ENCODE data around the gene GSN. TPM values are rescaled to one million over a fixed set of nuclear protein-coding genes. Genes with fewer than 3 reads are reported as not detected.

GSN gene
- total and polyA plus RNA-seq, 2 of the 13 experiments (the other 11 are each of a cell fraction or from before 2014, with no cell fraction given): 294 to 307 TPM

DNA sequence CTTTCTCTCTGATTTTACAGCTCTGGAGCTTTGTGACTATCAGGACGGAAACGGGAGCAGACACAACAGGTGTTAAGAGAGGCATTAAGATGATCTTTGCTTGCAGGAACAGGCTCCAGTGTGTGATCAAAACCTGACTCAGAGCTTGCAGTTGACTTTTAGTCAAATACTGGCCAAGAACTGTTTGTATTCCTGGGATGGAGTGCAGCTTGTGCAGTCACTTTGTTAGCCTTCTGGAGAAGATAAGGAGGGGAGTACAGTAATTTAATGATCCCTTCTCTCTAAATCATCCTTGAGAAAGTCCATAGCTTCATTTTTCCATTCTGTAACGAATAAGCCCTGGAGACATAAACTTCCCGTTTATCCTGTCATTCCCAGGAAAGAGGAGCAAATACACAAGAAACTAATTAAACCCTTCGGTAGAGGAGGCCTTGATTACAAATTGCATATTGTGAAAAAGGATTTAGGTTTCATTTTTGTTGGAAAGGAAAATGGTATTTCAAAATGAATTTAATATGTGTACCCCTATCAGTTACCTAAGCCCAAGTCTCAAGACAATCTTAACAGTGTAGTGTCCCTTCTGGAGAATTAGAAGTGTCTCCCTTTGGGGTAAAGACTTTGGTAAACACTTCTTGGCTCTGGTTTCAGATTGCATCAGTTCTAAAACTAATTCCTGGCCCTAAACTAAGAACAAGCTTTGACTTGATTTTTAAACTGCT lies 105.2 kb downstream of the GSN start:
- Histone ChIP-seq H3K4me3 (replicated peaks in 1 of 3; ENCODE audit: insufficient read depth in 1 of 3, low read depth in 2 of 3, low read length in 3 of 3) (peak overlapping the region; percentile 23 to 50 (median 38); a peak in 3 of 6 replicates), H2AFZ (ENCODE audit: low read length) (no peak overlapping the region), H3K79me2 (ENCODE audit: insufficient read depth, low read length) (peaks cover 13% of the 10 kb centered on the region), H3K9me3 (ENCODE audit: low read length) (peaks cover 6% of the 10 kb centered on the region), H3K36me3 (replicated peaks in 1 of 2; ENCODE audit: control insufficient read depth in 1 of 2, insufficient read depth in 2 of 2, low read length in 2 of 2) (no peaks in the 10 kb centered on the region), H4K20me1 (ENCODE audit: insufficient read depth, low read length) (no peaks in the 10 kb centered on the region), H3K27ac (ENCODE audit: extremely low read length, insufficient read depth, low read length) (peak overlapping the region; percentile 75), H3K4me2 (ENCODE audit: low read depth, low read length) (peak overlapping the region; percentile 75), H3K27me3 (ENCODE audit: control insufficient read depth in 1 of 2, insufficient read depth in 2 of 2, low read length in 2 of 2) (no peaks in the 10 kb centered on the region), H3K9ac (ENCODE audit: insufficient read depth, low read depth, low read length) (peak overlapping the region; percentile 52), H3K4me1 (ENCODE audit: insufficient read depth, low read length) (peaks cover 55% of the 10 kb centered on the region)
- FAIRE-seq: peak; percentile 93
- intact Hi-C loops (cut with micrococcal nuclease; ENCODE audit: unreplicated experiment): no loop called here
- under 1% methylated on average over 5 of the region's 5 CpGs for WGBS (ENCODE audit: low lambda C conversion rate)
- CTCF ChIA-PET (ENCODE audit: low intra/inter-chr PET ratio, low total read pairs): interaction anchor here (1.2 kb wide), 1 partner anchor 53 kb away, joined by 5 read pairs; no protein-coding TSS in a partner anchor
- POLR2A ChIA-PET: interaction anchor here (0.8 to 1.7 kb wide), 12 partner anchors 8 to 595 kb away, joined by 3 to 6 read pairs (median 4); partner anchors contain the start of gene GSN
- BruUV-seq (replicated peaks): TSS peak; percentile 87
- peak; percentile 51 for ATAC-seq
- in situ Hi-C loops (cut with HindIII; ENCODE audit: extremely low pct_ligation_motif_present, low pct_unique_long_range_greater_than_20kb): loop anchor here (5.0 kb wide), 1 partner anchor 51 kb away; no protein-coding TSS in a partner anchor
- DNase-seq (ENCODE audit: low spot score): peak; percentile 79
- TF ChIP-seq EP300 (IDR thresholded peaks at IDR 0.05; ENCODE audit: low read depth in 2 of 2, low read length in 2 of 2) (peak in 1 of 2 experiments; percentile 37; a peak in 2 of 4 replicates), EP300 (CRISPR knock-in tag; IDR thresholded peaks at IDR 0.05; ENCODE audit: borderline replicate concordance) (no peak), ZNF224 (CRISPR knock-in tag; IDR thresholded peaks at IDR 0.05) (no peak), ZNF3 (CRISPR knock-in tag; IDR thresholded peaks at IDR 0.05) (peak; percentile 78; the same call in 1 of the 2 replicates), MXD4 (CRISPR knock-in tag; IDR thresholded peaks at IDR 0.05) (0 out of 2 replicates have a peak, but pooled peaks have one; percentile 24), HDAC1 (CRISPR knock-in tag; IDR thresholded peaks at IDR 0.05) (peak; percentile 48), HNF4A (CRISPR knock-in tag; IDR thresholded peaks at IDR 0.05) (no peak), KAT7 (CRISPR knock-in tag; IDR thresholded peaks at IDR 0.05; ENCODE audit: borderline replicate concordance) (0 out of 2 replicates have a peak, but pooled peaks have one; percentile 17)
- TF ChIP-seq, protein P1, sequence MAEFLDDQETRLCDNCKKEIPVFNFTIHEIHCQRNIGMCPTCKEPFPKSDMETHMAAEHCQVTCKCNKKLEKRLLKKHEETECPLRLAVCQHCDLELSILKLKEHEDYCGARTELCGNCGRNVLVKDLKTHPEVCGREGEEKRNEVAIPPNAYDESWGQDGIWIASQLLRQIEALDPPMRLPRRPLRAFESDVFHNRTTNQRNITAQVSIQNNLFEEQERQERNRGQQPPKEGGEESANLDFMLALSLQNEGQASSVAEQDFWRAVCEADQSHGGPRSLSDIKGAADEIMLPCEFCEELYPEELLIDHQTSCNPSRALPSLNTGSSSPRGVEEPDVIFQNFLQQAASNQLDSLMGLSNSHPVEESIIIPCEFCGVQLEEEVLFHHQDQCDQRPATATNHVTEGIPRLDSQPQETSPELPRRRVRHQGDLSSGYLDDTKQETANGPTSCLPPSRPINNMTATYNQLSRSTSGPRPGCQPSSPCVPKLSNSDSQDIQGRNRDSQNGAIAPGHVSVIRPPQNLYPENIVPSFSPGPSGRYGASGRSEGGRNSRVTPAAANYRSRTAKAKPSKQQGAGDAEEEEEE (CRISPR knock-in tag; IDR thresholded peaks at IDR 0.05; ENCODE audit: borderline replicate concordance): no peak
- TF ChIP-seq, protein P2, sequence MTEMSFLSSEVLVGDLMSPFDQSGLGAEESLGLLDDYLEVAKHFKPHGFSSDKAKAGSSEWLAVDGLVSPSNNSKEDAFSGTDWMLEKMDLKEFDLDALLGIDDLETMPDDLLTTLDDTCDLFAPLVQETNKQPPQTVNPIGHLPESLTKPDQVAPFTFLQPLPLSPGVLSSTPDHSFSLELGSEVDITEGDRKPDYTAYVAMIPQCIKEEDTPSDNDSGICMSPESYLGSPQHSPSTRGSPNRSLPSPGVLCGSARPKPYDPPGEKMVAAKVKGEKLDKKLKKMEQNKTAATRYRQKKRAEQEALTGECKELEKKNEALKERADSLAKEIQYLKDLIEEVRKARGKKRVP (CRISPR knock-in tag; IDR thresholded peaks at IDR 0.05): peak in 1 of 2 experiments; percentile 24; a peak in 1 of 4 replicates
- TF ChIP-seq, protein P3, sequence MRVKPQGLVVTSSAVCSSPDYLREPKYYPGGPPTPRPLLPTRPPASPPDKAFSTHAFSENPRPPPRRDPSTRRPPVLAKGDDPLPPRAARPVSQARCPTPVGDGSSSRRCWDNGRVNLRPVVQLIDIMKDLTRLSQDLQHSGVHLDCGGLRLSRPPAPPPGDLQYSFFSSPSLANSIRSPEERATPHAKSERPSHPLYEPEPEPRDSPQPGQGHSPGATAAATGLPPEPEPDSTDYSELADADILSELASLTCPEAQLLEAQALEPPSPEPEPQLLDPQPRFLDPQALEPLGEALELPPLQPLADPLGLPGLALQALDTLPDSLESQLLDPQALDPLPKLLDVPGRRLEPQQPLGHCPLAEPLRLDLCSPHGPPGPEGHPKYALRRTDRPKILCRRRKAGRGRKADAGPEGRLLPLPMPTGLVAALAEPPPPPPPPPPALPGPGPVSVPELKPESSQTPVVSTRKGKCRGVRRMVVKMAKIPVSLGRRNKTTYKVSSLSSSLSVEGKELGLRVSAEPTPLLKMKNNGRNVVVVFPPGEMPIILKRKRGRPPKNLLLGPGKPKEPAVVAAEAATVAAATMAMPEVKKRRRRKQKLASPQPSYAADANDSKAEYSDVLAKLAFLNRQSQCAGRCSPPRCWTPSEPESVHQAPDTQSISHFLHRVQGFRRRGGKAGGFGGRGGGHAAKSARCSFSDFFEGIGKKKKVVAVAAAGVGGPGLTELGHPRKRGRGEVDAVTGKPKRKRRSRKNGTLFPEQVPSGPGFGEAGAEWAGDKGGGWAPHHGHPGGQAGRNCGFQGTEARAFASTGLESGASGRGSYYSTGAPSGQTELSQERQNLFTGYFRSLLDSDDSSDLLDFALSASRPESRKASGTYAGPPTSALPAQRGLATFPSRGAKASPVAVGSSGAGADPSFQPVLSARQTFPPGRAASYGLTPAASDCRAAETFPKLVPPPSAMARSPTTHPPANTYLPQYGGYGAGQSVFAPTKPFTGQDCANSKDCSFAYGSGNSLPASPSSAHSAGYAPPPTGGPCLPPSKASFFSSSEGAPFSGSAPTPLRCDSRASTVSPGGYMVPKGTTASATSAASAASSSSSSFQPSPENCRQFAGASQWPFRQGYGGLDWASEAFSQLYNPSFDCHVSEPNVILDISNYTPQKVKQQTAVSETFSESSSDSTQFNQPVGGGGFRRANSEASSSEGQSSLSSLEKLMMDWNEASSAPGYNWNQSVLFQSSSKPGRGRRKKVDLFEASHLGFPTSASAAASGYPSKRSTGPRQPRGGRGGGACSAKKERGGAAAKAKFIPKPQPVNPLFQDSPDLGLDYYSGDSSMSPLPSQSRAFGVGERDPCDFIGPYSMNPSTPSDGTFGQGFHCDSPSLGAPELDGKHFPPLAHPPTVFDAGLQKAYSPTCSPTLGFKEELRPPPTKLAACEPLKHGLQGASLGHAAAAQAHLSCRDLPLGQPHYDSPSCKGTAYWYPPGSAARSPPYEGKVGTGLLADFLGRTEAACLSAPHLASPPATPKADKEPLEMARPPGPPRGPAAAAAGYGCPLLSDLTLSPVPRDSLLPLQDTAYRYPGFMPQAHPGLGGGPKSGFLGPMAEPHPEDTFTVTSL (CRISPR knock-in tag; IDR thresholded peaks at IDR 0.05; ENCODE audit: borderline replicate concordance): peak; percentile 29; the same call in 1 of the 2 replicates
- TF ChIP-seq, protein P4, sequence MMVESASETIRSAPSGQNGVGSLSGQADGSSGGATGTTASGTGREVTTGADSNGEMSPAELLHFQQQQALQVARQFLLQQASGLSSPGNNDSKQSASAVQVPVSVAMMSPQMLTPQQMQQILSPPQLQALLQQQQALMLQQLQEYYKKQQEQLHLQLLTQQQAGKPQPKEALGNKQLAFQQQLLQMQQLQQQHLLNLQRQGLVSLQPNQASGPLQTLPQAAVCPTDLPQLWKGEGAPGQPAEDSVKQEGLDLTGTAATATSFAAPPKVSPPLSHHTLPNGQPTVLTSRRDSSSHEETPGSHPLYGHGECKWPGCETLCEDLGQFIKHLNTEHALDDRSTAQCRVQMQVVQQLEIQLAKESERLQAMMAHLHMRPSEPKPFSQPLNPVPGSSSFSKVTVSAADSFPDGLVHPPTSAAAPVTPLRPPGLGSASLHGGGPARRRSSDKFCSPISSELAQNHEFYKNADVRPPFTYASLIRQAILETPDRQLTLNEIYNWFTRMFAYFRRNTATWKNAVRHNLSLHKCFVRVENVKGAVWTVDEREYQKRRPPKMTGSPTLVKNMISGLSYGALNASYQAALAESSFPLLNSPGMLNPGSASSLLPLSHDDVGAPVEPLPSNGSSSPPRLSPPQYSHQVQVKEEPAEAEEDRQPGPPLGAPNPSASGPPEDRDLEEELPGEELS (CRISPR knock-in tag; IDR thresholded peaks at IDR 0.05): peak; percentile 50; the same call in 1 of the 2 replicates

All from HepG2 (cell line).